RWPE1 (cell line): ENCODE data around the gene PCDHB12.
"Not testable (repeated sequence)": the region's sequence is repeated elsewhere in the genome, so short reads cannot be mapped to it uniquely, and the experiment has no call there.

Experiments
- CTCF ChIA-PET: fragments of 350-600 bp; sonication (Branson Sonifier 250); formaldehyde crosslinking; extraction: SDS; loops from one replicate; lab custom pipeline; 2021; lab: Yijun Ruan, JAX
- POLR2A ChIA-PET: fragments of 400-600 bp; formaldehyde crosslinking; extraction: SDS; loops from one replicate; lab custom pipeline; 2020; ENCODE audit warnings: antibody characterized with exemption; ENCODE audit not compliant: low non-redundant PET; lab: Yijun Ruan, JAX
- DNase-seq: peaks from one replicate; pipeline ENCODE4 v3.0.0; 2012; ENCODE audit warnings: low spot score
- H3K27ac ChIP-seq: fragments of 450-650 bp; 2 replicates; pipeline ENCODE4 v1.5.1; 2017
- TF ChIP-seq, protein P1 (sequence below): fragments of 450-650 bp; conservative IDR thresholded peaks from 2 replicates; pipeline ENCODE4 v1.5.1; 2017; ENCODE audit warnings: low read depth, mild to moderate bottlenecking

The PCDHB12 gene

GRCh38 chr5:141223112-141223783 is 14.7 kb downstream of the PCDHB12 start, which contains the start of gene PCDHB14:
Gene PCDHB14, plus strand, starts transcription at chr5:141223343. Its CDS starts 163 bp downstream, at chr5:141223506.
- POLR2A ChIA-PET = no interaction called here
- H3K27ac ChIP-seq = no peak within 1 kb of the TSS
- peak; percentile 60 for DNase-seq
- TF ChIP-seq, protein P1, sequence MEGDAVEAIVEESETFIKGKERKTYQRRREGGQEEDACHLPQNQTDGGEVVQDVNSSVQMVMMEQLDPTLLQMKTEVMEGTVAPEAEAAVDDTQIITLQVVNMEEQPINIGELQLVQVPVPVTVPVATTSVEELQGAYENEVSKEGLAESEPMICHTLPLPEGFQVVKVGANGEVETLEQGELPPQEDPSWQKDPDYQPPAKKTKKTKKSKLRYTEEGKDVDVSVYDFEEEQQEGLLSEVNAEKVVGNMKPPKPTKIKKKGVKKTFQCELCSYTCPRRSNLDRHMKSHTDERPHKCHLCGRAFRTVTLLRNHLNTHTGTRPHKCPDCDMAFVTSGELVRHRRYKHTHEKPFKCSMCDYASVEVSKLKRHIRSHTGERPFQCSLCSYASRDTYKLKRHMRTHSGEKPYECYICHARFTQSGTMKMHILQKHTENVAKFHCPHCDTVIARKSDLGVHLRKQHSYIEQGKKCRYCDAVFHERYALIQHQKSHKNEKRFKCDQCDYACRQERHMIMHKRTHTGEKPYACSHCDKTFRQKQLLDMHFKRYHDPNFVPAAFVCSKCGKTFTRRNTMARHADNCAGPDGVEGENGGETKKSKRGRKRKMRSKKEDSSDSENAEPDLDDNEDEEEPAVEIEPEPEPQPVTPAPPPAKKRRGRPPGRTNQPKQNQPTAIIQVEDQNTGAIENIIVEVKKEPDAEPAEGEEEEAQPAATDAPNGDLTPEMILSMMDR = peak; percentile 57; the same call in 1 of the 2 replicates
- CTCF ChIA-PET = interaction anchor here (0.6 to 2.9 kb wide), 26 partner anchors 11 to 1043 kb away, joined by 3 to 12 read pairs (median 4); partner anchors contain the start of genes PCDHB10, PCDHB11, PCDHGA2 and PCDHGB3

DNA sequence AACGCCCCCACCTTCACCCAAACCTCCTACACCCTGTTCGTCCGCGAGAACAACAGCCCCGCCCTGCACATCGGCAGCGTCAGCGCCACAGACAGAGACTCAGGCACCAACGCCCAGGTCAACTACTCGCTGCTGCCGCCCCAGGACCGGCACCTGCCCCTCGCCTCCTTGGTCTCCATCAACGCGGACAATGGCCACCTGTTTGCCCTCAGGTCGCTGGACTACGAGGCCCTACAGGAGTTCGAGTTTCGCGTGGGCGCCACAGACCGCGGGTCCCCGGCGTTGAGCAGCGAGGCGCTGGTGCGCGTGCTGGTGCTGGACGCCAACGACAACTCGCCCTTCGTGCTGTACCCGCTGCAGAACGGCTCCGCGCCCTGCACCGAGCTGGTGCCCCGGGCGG is 16.3 kb downstream of the PCDHB12 start:
- H3K27ac ChIP-seq, DNase-seq, POLR2A ChIA-PET: not testable (repeated sequence)
- CTCF ChIA-PET = interaction anchor here (2.9 kb wide), 1 partner anchor 300 kb away, joined by 12 read pairs; no protein-coding TSS in a partner anchor

DNA sequence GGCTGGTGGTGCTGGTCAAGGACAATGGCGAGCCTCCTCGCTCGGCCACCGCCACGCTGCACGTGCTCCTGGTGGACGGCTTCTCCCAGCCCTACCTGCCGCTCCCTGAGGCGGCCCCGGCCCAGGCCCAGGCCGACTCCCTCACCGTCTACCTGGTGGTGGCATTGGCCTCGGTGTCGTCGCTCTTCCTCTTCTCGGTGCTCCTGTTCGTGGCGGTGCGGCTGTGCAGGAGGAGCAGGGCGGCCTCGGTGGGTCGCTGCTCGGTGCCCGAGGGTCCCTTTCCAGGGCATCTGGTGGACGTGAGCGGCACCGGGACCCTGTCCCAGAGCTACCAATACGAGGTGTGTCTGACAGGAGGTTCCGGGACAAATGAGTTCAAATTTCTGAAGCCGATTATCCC is 16.9 kb downstream of the PCDHB12 start:
- CTCF ChIA-PET = interaction anchor here (0.6 kb wide), 2 partner anchors 356 to 428 kb away, joined by 3 read pairs; partner anchors contain the start of gene PCDHA11
- POLR2A ChIA-PET, H3K27ac ChIP-seq, DNase-seq: not testable (repeated sequence)

GRCh38 chr5:141234109-141234667 is 25.7 kb downstream of the PCDHB12 start:
- TF ChIP-seq, protein P1 = peak; percentile 67
- CTCF ChIA-PET = interaction anchor here (0.6 to 1.5 kb wide), 7 partner anchors 11 to 924 kb away, joined by 3 to 6 read pairs (median 4); partner anchors contain the start of genes PCDHB12 and PCDHB14
- DNase-seq = no peak
- H3K27ac ChIP-seq = no peak overlapping the region
- POLR2A ChIA-PET = no interaction called here

- POLR2A ChIA-PET = not testable (repeated sequence)
Measured at GRCh38 chr5:141235922-141236321, 27.4 kb downstream of the PCDHB12 start.

DNA sequence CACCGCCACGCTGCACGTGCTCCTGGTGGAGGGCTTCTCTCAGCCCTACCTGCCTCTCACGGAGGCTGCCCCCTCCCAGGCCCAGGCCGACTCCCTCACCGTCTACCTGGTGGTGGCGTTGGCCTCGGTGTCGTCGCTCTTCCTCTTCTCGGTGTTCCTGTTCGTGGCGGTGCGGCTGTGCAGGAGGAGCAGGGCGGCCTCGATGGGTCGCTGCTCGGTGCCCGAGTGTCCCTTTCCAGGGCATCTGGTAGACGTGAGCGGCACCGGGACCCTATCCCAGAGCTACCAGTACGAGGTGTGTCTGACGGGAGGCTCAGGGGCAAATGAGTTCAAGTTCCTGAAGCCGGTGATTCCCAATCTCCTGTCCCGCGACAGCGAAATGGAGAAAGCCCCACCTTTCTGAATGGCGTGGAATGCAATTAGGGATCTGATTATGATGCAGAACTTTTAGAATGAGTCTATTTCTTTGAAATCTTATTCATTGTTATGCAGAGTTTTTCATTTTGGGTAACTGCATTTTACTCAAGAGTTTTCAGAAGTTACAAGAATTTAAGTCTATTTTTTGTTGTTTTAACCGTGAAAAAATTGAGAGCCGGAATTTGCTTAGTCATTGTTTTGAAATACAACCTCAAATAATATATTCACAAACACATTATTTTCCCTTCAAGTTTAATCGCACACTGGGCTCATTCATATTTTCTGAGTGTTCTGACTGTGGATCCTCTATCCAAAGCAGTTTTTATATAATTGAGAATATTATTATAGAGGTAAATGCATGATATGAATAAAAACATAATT is 28.2 kb downstream of the PCDHB12 start:
- no peak for DNase-seq
- TF ChIP-seq, protein P1 = no peak
- ChIA-PET CTCF (interaction anchor here (0.6 kb wide), 1 partner anchor 245 kb away, joined by 4 read pairs; no protein-coding TSS in a partner anchor), POLR2A (no interaction called here)
- no peak overlapping the region for H3K27ac ChIP-seq

More at GRCh38 chr5:141235922-141236321, 27.4 kb downstream of the PCDHB12 start:
- CTCF ChIA-PET, H3K27ac ChIP-seq, DNase-seq: not testable (repeated sequence)

GRCh38 chr5:141241496-141241895 is 33.0 kb downstream of the PCDHB12 start:
- POLR2A ChIA-PET = no interaction called here
- CTCF ChIA-PET = no interaction called here

More at GRCh38 chr5:141241496-141241895, 33.0 kb downstream of the PCDHB12 start:
- no peak overlapping the region for H3K27ac ChIP-seq
- DNase-seq = no peak
- TF ChIP-seq, protein P1 = no peak
